Stomach (tissue), 9 donors: ENCODE measurements around the gene TTC33. TPM values are rescaled to one million over a fixed set of nuclear protein-coding genes. Genes with fewer than 3 reads are reported as not detected.

Experiments used
- DNase-seq, 2 donors: peaks; one replicate each; pipeline versions ENCODE4 v3.0.0 to v3.0.0-alpha.2; 2013 to 2019
- H3K27ac ChIP-seq, 5 donors: fragments of 200-600 bp in 4 of 5; sonication (generic) in 4 of 5; one replicate each; pipeline ENCODE4 v1.5.1; 2013 to 2019; ENCODE audit warnings: mild to moderate bottlenecking in 1 of 5, moderate library complexity in 1 of 5
- H3K27me3 ChIP-seq, 3 donors: fragments of 200-600 bp; sonication (generic); one replicate each; pipeline ENCODE4 v1.5.1; 2017 to 2019; ENCODE audit warnings: mixed run types in 1 of 3
- H3K36me3 ChIP-seq, 4 donors: fragments of 200-600 bp; sonication (generic); 1 replicate in 3 of 4; 2 replicates in 1 of 4; pipeline ENCODE4 v1.5.1; 2016 to 2019
- H3K4me1 ChIP-seq, 4 donors: fragments of 200-600 bp; sonication (generic); one replicate each; pipeline ENCODE4 v1.5.1; 2016 to 2019
- H3K4me3 ChIP-seq, 4 donors: fragments of 200-600 bp; sonication (generic) in 3 of 4; one replicate each; pipeline ENCODE4 v1.5.1; 2016 to 2019; ENCODE audit warnings: mild to moderate bottlenecking in 1 of 4
- H3K9me3 ChIP-seq, 4 donors: fragments of 200-600 bp; sonication (generic); one replicate each; pipeline ENCODE4 v1.5.1; 2016 to 2019
- CTCF ChIP-seq, 7 experiments: fragments of 450-650 bp in 4 of 7; fragments of 200-600 bp in 3 of 7; sonication (generic) in 3 of 7; IDR thresholded peaks; one replicate each; pipeline ENCODE4 v1.5.1; 2016 to 2019; ENCODE audit warnings: antibody characterized with exemption in 7 of 7, control low read depth in 2 of 7, mild to moderate bottlenecking in 1 of 7
- EP300 ChIP-seq: sonication (generic); formaldehyde crosslinking; IDR thresholded peaks from one replicate; pipeline ENCODE4 v1.6.1; 2017; ENCODE audit warnings: antibody characterized with exemption
- POLR2A ChIP-seq, 4 donors: fragments of 450-650 bp; IDR thresholded peaks; one replicate each; pipeline ENCODE4 v1.6.1; 2016; ENCODE audit warnings: antibody characterized with exemption in 4 of 4, control low read depth in 2 of 4, mild to moderate bottlenecking in 1 of 4, moderate library complexity in 1 of 4
- POLR2AphosphoS5 ChIP-seq, 3 donors: sonication (generic); formaldehyde crosslinking; IDR thresholded peaks; one replicate each; pipeline ENCODE4 v1.6.1; 2016; ENCODE audit warnings: antibody characterized with exemption in 3 of 3
- WGBS, 5 donors: extraction: QIAGEN DNeasy Blood & Tissue Kit in 3 of 5; methylation state at CpG; one replicate each; pipeline versions ENCODE4 v1.1.5 to v1.1.7; 2013 to 2018; 5-methylcytosine and 5-hydroxymethylcytosine counted together
- intact Hi-C: fragments of 100-400 bp; cut with DNase I; formaldehyde crosslinking; loops from one replicate; pipeline ENCODE4 v1.15.1; 2023; ENCODE audit warnings: low total_unique reads
- polyA plus RNA-seq, 3 donors: library from polyadenylated mRNA; stranded (reverse); fragments of 200-250 nt; gene quantifications; one replicate each; pipeline ENCODE4 v1.2.3, GENCODE V29; 2013
- total RNA-seq, 5 donors: library from RNA; depleted of rRNA; stranded (reverse); fragments of >200 nt; gene quantifications; one replicate each; pipeline versions ENCODE4 v1.1.0 to v1.2.3, GENCODE V29; 2014 to 2016
- donor health status: healthy with polysubstance abuse.
- donor health status: Bipolar disorder and iron deficiency.
- donor health status: healthy.

TTC33 gene
- total and polyA plus RNA-seq, 8 donors: 0.29 to 41.5 (median 7.3) TPM

GRCh38 chr5:40485021-40485998 lies 270.5 kb downstream of the TTC33 start:
- H3K4me1 ChIP-seq: peaks cover 0 to 15% (median 0%) of the 10 kb centered on the region in 4 donors
- 62 to 72% (median 66%) methylated on average over 10 of the region's 10 CpGs for WGBS, 5 donors
- H3K36me3 ChIP-seq: no peaks in the 10 kb centered on the region
- DNase-seq: peak in 1 of 2 donors; percentile 11
- no peaks in the 10 kb centered on the region for H3K9me3 ChIP-seq
- no peaks in the 10 kb centered on the region for H3K27me3 ChIP-seq
- no peak overlapping the region for H3K27ac ChIP-seq
- no peak overlapping the region for H3K4me3 ChIP-seq
- intact Hi-C loops: no loop called here
- TF ChIP-seq POLR2A (IDR thresholded peaks at IDR 0.05) (no peak), POLR2AphosphoS5 (IDR thresholded peaks at IDR 0.05) (no peak), EP300 (no peak), CTCF (IDR thresholded peaks at IDR 0.05) (no peak)

GRCh38 chr5:40484495-40484894 lies 271.3 kb downstream of the TTC33 start:
- no peak overlapping the region for H3K27ac ChIP-seq
- TF ChIP-seq EP300 (no peak), CTCF (IDR thresholded peaks at IDR 0.05) (no peak), POLR2A (IDR thresholded peaks at IDR 0.05) (no peak), POLR2AphosphoS5 (IDR thresholded peaks at IDR 0.05) (no peak)

GRCh38 chr5:40483316-40483715 lies 272.4 kb downstream of the TTC33 start:
- Histone ChIP-seq H3K4me3 (no peak overlapping the region), H3K36me3 (no peaks in the 10 kb centered on the region), H3K27ac (no peak overlapping the region), H3K9me3 (no peaks in the 10 kb centered on the region), H3K4me1 (peaks cover 0 to 15% (median 0%) of the 10 kb centered on the region in 4 donors), H3K27me3 (no peaks in the 10 kb centered on the region)
- intact Hi-C loops: no loop called here
- TF ChIP-seq POLR2A (IDR thresholded peaks at IDR 0.05) (no peak), CTCF (IDR thresholded peaks at IDR 0.05) (no peak), POLR2AphosphoS5 (IDR thresholded peaks at IDR 0.05) (no peak), EP300 (no peak)
- no peak for DNase-seq

More at GRCh38 chr5:40484495-40484894, 271.3 kb downstream of the TTC33 start:
- no peaks in the 10 kb centered on the region for H3K27me3 ChIP-seq
- DNase-seq: no peak
- no peak overlapping the region for H3K4me3 ChIP-seq
- intact Hi-C loops: no loop called here
- peaks cover 0 to 15% (median 0%) of the 10 kb centered on the region in 4 donors for H3K4me1 ChIP-seq
- WGBS, 5 donors: 80 to 93% (median 82%) methylated on average over 2 of the region's 2 CpGs
- no peaks in the 10 kb centered on the region for H3K9me3 ChIP-seq
- H3K36me3 ChIP-seq: no peaks in the 10 kb centered on the region

GRCh38 chr5:40481241-40481640 lies 274.5 kb downstream of the TTC33 start:
- WGBS, 5 donors: 94 to 100% (median 99%) methylated on average over 2 of the region's 2 CpGs
- H3K36me3 ChIP-seq: no peaks in the 10 kb centered on the region
- TF ChIP-seq CTCF (IDR thresholded peaks at IDR 0.05): no peak
- no peak for TF ChIP-seq POLR2AphosphoS5 (IDR thresholded peaks at IDR 0.05)
- no peak for TF ChIP-seq EP300
- TF ChIP-seq POLR2A (IDR thresholded peaks at IDR 0.05): no peak
- H3K27ac ChIP-seq: no peak overlapping the region
- H3K4me3 ChIP-seq: no peak overlapping the region
- intact Hi-C loops: no loop called here
- peaks cover 0 to 11% (median 0%) of the 10 kb centered on the region in 4 donors for H3K4me1 ChIP-seq
- H3K27me3 ChIP-seq: no peaks in the 10 kb centered on the region
- no peaks in the 10 kb centered on the region for H3K9me3 ChIP-seq
- DNase-seq: no peak
